Measurements from ENCODE around the gene HYDIN. TPM values are rescaled to one million over a fixed set of nuclear protein-coding genes. Genes with fewer than 3 reads are reported as not detected.
"Not testable (repeated sequence)": the region's sequence is repeated elsewhere in the genome, so short reads cannot be mapped to it uniquely, and the experiment has no call there.

Gene HYDIN
- total RNA-seq, 1 donor from 2014 or later: 1.2 TPM

DNA sequence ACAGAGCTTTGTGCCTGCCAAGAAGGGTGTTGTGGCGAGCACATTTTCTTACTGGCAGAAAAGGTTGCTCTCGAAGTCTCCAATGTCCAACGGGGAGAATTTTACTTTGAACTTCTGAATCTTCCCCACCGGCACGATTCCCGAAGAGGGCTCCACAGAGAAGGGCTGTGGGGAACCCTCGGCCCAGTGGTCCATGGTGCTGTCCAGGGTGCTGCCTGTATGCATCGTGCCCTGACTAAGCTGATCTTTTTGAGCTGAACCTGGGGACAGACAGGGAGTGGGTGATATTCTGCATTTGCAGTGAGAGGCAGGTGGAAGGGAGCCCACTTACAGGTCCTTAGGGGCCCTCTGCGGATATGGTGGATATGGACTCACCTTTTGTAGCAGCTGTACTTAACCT lies 368.5 kb downstream of the HYDIN start:
- H3K4me3 ChIP-seq; H3K9me3 ChIP-seq; H3K27ac ChIP-seq; H3K4me1 ChIP-seq; H3K27me3 ChIP-seq; H3K36me3 ChIP-seq; intact Hi-C loops (cut with DNase I); DNase-seq (ENCODE audit: low spot score in 2 of 2): not testable (repeated sequence)

- H3K4me1 ChIP-seq; intact Hi-C loops (cut with DNase I); H3K4me3 ChIP-seq; H3K9me3 ChIP-seq; H3K36me3 ChIP-seq; DNase-seq (ENCODE audit: low spot score in 2 of 2); H3K27ac ChIP-seq; H3K27me3 ChIP-seq: not testable (repeated sequence)
Measured at GRCh38 chr16:70851299-70851698, 379.2 kb downstream of the HYDIN start.

- H3K4me1 ChIP-seq: not testable (repeated sequence)
Measured at GRCh38 chr16:70823498-70824118, 406.9 kb downstream of the HYDIN start.

GRCh38 chr16:70822734-70823133 lies 407.8 kb downstream of the HYDIN start:
- intact Hi-C loops (cut with DNase I); H3K27ac ChIP-seq: not testable (repeated sequence)

More at GRCh38 chr16:70823498-70824118, 406.9 kb downstream of the HYDIN start:
- DNase-seq (ENCODE audit: low spot score in 2 of 2); H3K27ac ChIP-seq; intact Hi-C loops (cut with DNase I); H3K9me3 ChIP-seq; H3K36me3 ChIP-seq; H3K27me3 ChIP-seq; H3K4me3 ChIP-seq: not testable (repeated sequence)

GRCh38 chr16:70818088-70818487 lies 412.4 kb downstream of the HYDIN start:
- H3K9me3 ChIP-seq; H3K27ac ChIP-seq; H3K27me3 ChIP-seq; intact Hi-C loops (cut with DNase I); H3K4me1 ChIP-seq; H3K36me3 ChIP-seq; H3K4me3 ChIP-seq; DNase-seq (ENCODE audit: low spot score in 2 of 2): not testable (repeated sequence)

More at GRCh38 chr16:70822734-70823133, 407.8 kb downstream of the HYDIN start:
- not testable (repeated sequence) for DNase-seq (ENCODE audit: low spot score in 2 of 2); H3K4me3 ChIP-seq; H3K4me1 ChIP-seq; H3K9me3 ChIP-seq; H3K27me3 ChIP-seq; H3K36me3 ChIP-seq

GRCh38 chr16:70809392-70810060 lies 421.0 kb downstream of the HYDIN start:
- intact Hi-C loops (cut with DNase I): loop anchor here (10.0 kb wide), 1 partner anchor 655 kb away; the partner anchor contains the start of gene ZNF23
- DNase-seq (ENCODE audit: low spot score in 2 of 2): no peak
- H3K4me1 ChIP-seq: no peaks in the 10 kb centered on the region
- no peaks in the 10 kb centered on the region for H3K9me3 ChIP-seq
- no peak for TF ChIP-seq CTCF (IDR thresholded peaks at IDR 0.05)
- no peaks in the 10 kb centered on the region for H3K36me3 ChIP-seq
- no peak overlapping the region for H3K27ac ChIP-seq
- H3K4me3 ChIP-seq: no peak overlapping the region
- no peaks in the 10 kb centered on the region for H3K27me3 ChIP-seq

DNA sequence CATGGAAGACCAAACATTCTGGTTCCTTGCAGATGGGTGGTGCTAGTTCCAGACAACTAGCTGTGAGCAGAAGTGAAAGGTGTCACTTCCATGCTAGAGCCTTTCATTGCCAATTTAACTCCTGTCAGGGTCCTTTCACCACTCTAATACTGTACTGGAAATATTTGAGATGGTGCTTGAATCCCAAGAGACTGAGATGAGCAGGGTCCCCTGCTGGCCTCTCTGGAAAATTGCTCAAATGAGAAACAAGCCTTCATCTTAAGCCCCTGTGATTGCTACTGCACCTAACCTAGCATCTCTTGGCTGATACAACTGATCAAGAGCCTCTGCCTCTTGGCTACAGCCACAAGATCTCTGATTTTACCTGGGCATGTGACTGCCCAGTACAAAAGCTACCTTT lies 422.2 kb downstream of the HYDIN start:
- Histone ChIP-seq H3K4me1 (no peaks in the 10 kb centered on the region), H3K27ac (no peak overlapping the region), H3K4me3 (no peak overlapping the region), H3K36me3 (no peaks in the 10 kb centered on the region), H3K27me3 (no peaks in the 10 kb centered on the region), H3K9me3 (no peaks in the 10 kb centered on the region)
- intact Hi-C loops (cut with DNase I): loop anchor here (10.0 kb wide), 1 partner anchor 656 kb away; the partner anchor contains the start of gene ZNF23
- DNase-seq (ENCODE audit: low spot score in 2 of 2): no peak
- no peak for TF ChIP-seq CTCF (IDR thresholded peaks at IDR 0.05)

GRCh38 chr16:70805787-70806186 lies 424.7 kb downstream of the HYDIN start:
- intact Hi-C loops (cut with DNase I): loop anchor here (10.0 kb wide), 1 partner anchor 659 kb away; the partner anchor contains the start of gene ZNF23
- no peak for TF ChIP-seq CTCF (IDR thresholded peaks at IDR 0.05)
- H3K27ac ChIP-seq: no peak overlapping the region
- H3K4me3 ChIP-seq: no peak overlapping the region
- H3K4me1 ChIP-seq: no peaks in the 10 kb centered on the region
- H3K9me3 ChIP-seq: no peaks in the 10 kb centered on the region
- H3K27me3 ChIP-seq: no peaks in the 10 kb centered on the region
- no peak for DNase-seq (ENCODE audit: low spot score in 2 of 2)
- H3K36me3 ChIP-seq: no peaks in the 10 kb centered on the region
